ENCODE data around the gene WWOX. TPM values are rescaled to one million over a fixed set of nuclear protein-coding genes. Genes with fewer than 3 reads are reported as not detected.

The WWOX gene
- polyA plus RNA-seq, 1 donor (not counting 4 experiments of a cell fraction or from before 2014, with no cell fraction given), result 5.1 TPM

DNA sequence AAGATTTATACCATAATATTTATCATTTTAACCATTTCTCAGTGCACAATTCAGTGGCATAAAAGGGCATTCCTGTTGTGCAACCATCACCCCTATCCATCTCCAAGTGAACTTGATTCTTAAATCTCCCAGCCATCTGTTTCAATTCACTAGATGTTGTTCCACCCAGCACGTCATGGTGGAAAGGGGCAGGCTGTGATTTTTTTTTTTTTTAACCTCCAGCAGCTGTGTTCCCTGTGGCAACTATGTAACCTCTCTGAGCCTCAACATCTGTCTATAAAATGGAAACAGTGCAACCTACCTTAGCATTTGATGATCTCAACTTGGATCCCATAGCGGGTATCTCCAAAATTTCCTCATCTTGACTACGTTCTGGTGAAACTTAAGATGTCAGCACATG, 604.5 kb downstream of the WWOX start:
- H4K20me1 ChIP-seq (ENCODE audit: control insufficient read depth, extremely low read depth, insufficient read depth, low read length), result no peaks in the 10 kb centered on the region
- H3K36me3 ChIP-seq (ENCODE audit: control insufficient read depth in 2 of 2, extremely low read depth in 1 of 2, insufficient read depth in 2 of 2, low read length in 2 of 2), result no peaks in the 10 kb centered on the region
- H2AFZ ChIP-seq (ENCODE audit: control insufficient read depth, low read length), result no peak overlapping the region
- no peaks in the 10 kb centered on the region for H3K79me2 ChIP-seq (ENCODE audit: control insufficient read depth, insufficient read depth, low read length)
- H3K9me1 ChIP-seq (ENCODE audit: control insufficient read depth, extremely low read depth, insufficient read depth, low read length), result no peaks in the 10 kb centered on the region
- H3K9me3 ChIP-seq (ENCODE audit: control insufficient read depth, low read depth, low read length), result no peaks in the 10 kb centered on the region
- TF ChIP-seq EZH2 (IDR thresholded peaks at IDR 0.05; ENCODE audit: low read length), result no peak
- TF ChIP-seq, protein P1, sequence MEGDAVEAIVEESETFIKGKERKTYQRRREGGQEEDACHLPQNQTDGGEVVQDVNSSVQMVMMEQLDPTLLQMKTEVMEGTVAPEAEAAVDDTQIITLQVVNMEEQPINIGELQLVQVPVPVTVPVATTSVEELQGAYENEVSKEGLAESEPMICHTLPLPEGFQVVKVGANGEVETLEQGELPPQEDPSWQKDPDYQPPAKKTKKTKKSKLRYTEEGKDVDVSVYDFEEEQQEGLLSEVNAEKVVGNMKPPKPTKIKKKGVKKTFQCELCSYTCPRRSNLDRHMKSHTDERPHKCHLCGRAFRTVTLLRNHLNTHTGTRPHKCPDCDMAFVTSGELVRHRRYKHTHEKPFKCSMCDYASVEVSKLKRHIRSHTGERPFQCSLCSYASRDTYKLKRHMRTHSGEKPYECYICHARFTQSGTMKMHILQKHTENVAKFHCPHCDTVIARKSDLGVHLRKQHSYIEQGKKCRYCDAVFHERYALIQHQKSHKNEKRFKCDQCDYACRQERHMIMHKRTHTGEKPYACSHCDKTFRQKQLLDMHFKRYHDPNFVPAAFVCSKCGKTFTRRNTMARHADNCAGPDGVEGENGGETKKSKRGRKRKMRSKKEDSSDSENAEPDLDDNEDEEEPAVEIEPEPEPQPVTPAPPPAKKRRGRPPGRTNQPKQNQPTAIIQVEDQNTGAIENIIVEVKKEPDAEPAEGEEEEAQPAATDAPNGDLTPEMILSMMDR (optimal IDR thresholded peaks at IDR 0.05 in 1 of 3, IDR thresholded peaks at IDR 0.05 in 1 of 3, conservative IDR thresholded peaks at IDR 0.05 in 1 of 3; ENCODE audit: extremely low read depth in 1 of 3, insufficient read depth in 2 of 3, low read length in 3 of 3), result no peak
- dilution Hi-C loops (cut with MboI; ENCODE audit: extremely low pct_ligation_motif_present, low sequenced_read_pairs), result no loop called here
- no peak overlapping the region for H3K9ac ChIP-seq (ENCODE audit: control insufficient read depth, extremely low read depth, insufficient read depth, low read length)
- H3K4me2 ChIP-seq (ENCODE audit: control insufficient read depth, extremely low read depth, insufficient read depth, low read depth, low read length), result no peak overlapping the region
- H3K27me3 ChIP-seq (ENCODE audit: control insufficient read depth, extremely low read depth, insufficient read depth, low read length), result no peaks in the 10 kb centered on the region
- no peak for FAIRE-seq
- no peak for DNase-seq (ENCODE audit: low read depth, low spot score)
- H3K4me3 ChIP-seq (ENCODE audit: control insufficient read depth in 2 of 3, extremely low read depth in 1 of 3, insufficient read depth in 2 of 3, low read depth in 1 of 3, low read length in 3 of 3), result no peak overlapping the region
- peaks cover 4% of the 10 kb centered on the region for H3K4me1 ChIP-seq (ENCODE audit: control insufficient read depth, extremely low read depth, insufficient read depth, low read length)
- no peak overlapping the region for H3K27ac ChIP-seq (ENCODE audit: control insufficient read depth, insufficient read depth, low read length)

DNA sequence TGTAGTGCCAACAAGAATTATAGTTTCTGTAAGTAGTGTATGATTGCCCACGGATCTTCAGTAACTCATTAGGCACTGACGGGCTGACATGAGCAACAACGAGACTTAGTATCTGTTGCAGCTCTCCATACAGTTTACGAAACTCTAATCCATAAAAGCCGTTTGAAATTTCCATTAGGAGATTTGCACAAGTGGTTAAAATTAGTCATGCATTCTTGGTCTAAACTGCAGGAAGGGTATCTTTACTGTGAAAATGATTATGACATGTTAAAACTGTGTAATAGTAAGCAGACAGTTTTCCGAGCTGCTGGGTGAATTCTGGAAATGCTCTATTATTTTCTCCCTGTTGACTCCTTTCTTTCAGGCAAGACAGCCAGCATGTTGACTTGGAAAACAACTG, 605.0 kb downstream of the WWOX start:
- Histone ChIP-seq H2AFZ (ENCODE audit: control insufficient read depth, low read length) (no peak overlapping the region), H3K9me1 (ENCODE audit: control insufficient read depth, extremely low read depth, insufficient read depth, low read length) (no peaks in the 10 kb centered on the region), H3K4me3 (ENCODE audit: control insufficient read depth in 2 of 3, extremely low read depth in 1 of 3, insufficient read depth in 2 of 3, low read depth in 1 of 3, low read length in 3 of 3) (no peak overlapping the region), H4K20me1 (ENCODE audit: control insufficient read depth, extremely low read depth, insufficient read depth, low read length) (no peaks in the 10 kb centered on the region), H3K27me3 (ENCODE audit: control insufficient read depth, extremely low read depth, insufficient read depth, low read length) (no peaks in the 10 kb centered on the region), H3K79me2 (ENCODE audit: control insufficient read depth, insufficient read depth, low read length) (no peaks in the 10 kb centered on the region), H3K4me2 (ENCODE audit: control insufficient read depth, extremely low read depth, insufficient read depth, low read depth, low read length) (no peak overlapping the region), H3K4me1 (ENCODE audit: control insufficient read depth, extremely low read depth, insufficient read depth, low read length) (peaks cover 4% of the 10 kb centered on the region), H3K36me3 (ENCODE audit: control insufficient read depth in 2 of 2, extremely low read depth in 1 of 2, insufficient read depth in 2 of 2, low read length in 2 of 2) (no peaks in the 10 kb centered on the region), H3K27ac (ENCODE audit: control insufficient read depth, insufficient read depth, low read length) (no peak overlapping the region), H3K9ac (ENCODE audit: control insufficient read depth, extremely low read depth, insufficient read depth, low read length) (no peak overlapping the region), H3K9me3 (ENCODE audit: control insufficient read depth, low read depth, low read length) (no peaks in the 10 kb centered on the region)
- FAIRE-seq, result no peak
- no peak for DNase-seq (ENCODE audit: low read depth, low spot score)
- dilution Hi-C loops (cut with MboI; ENCODE audit: extremely low pct_ligation_motif_present, low sequenced_read_pairs), result no loop called here
- no peak for TF ChIP-seq EZH2 (IDR thresholded peaks at IDR 0.05; ENCODE audit: low read length)
- TF ChIP-seq, protein P1 (optimal IDR thresholded peaks at IDR 0.05 in 1 of 3, IDR thresholded peaks at IDR 0.05 in 1 of 3, conservative IDR thresholded peaks at IDR 0.05 in 1 of 3; ENCODE audit: extremely low read depth in 1 of 3, insufficient read depth in 2 of 3, low read length in 3 of 3), result no peak

Data from keratinocyte (primary cell).